GM12873 (cell line): ENCODE results near the gene CNIH3.

ENCODE experiments used
- TF ChIP-seq, protein P1 (sequence below): IDR thresholded peaks from 2 replicates; pipeline ENCODE4 v1.5.1; 2012; ENCODE audit warnings: low read depth, mild to moderate bottlenecking, moderate library complexity, low read length, control low read depth; ENCODE audit not compliant: insufficient read depth; ENCODE audit errors: missing control alignments

Gene CNIH3

DNA sequence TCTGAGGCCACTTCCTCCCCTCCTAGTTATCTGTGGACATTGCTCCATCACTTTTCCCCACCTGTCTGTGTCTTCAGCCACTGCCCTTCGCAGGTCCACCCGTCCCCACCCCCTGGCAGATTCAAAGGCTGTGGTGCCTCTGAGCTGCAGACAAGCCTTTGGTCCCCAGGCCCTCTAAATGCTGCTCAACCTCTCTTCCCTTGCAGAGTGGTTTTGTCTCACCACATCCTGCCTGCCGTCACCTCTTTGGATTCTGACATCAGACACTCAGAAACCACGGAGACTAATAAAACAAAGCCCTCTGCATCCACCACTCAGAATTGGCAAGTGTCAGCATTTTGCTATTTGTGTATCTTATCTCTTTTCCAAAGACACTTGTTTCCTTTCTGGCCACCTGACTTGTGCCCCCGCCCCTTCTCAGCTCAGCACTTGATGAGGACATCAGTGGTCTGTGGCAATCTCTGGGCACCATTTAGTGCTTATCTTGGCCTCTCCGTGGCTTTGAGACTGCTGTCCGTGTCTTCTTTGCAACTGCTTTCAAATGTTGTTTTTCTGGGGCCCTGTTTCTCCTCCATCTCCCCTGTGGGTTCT is 7.7 kb downstream of the CNIH3 start:
- TF ChIP-seq, protein P1, sequence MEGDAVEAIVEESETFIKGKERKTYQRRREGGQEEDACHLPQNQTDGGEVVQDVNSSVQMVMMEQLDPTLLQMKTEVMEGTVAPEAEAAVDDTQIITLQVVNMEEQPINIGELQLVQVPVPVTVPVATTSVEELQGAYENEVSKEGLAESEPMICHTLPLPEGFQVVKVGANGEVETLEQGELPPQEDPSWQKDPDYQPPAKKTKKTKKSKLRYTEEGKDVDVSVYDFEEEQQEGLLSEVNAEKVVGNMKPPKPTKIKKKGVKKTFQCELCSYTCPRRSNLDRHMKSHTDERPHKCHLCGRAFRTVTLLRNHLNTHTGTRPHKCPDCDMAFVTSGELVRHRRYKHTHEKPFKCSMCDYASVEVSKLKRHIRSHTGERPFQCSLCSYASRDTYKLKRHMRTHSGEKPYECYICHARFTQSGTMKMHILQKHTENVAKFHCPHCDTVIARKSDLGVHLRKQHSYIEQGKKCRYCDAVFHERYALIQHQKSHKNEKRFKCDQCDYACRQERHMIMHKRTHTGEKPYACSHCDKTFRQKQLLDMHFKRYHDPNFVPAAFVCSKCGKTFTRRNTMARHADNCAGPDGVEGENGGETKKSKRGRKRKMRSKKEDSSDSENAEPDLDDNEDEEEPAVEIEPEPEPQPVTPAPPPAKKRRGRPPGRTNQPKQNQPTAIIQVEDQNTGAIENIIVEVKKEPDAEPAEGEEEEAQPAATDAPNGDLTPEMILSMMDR: no peak

DNA sequence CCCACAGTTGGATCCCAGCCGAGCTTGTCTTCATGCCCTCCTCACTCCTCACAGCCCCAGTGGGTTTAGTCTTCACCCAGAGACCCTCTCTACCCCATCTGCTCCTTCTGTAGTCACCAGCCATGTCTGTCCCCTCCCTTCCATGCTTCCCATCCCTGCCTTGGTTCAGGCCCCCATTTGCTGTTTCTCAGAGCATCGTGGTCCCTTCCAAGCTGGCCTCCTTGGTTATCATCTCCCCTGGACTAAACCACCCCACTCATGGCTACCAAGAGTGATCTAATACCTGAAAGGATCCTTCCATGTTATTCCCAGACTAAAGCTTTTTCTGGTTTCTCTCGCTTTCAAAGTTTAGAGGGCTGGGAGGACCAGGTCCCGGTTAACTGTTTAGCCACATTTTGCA is 8.3 kb downstream of the CNIH3 start:
- TF ChIP-seq, protein P1: no peak

DNA sequence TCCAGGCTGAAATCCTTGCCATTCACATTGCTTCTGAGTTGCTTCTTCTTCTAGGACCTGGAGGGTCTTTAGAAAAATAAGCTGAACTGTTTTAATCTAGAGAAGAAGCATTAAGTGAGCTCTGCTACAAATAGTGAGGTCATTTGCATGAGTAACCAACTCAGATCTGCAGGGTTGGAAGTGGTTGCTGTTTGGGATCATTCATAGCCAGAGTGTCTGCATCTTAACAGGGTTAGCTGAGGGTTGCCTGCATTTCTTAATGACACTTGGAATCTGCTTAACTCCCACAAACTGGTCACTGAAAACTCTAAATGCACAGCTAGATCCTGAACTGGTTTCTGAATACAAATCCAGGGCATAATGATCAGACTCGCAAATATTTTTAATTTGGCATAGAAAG is 9.9 kb downstream of the CNIH3 start:
- TF ChIP-seq, protein P1: no peak

GRCh38 chr1:224629965-224630364 is 13.8 kb downstream of the CNIH3 start:
- TF ChIP-seq, protein P1: no peak

DNA sequence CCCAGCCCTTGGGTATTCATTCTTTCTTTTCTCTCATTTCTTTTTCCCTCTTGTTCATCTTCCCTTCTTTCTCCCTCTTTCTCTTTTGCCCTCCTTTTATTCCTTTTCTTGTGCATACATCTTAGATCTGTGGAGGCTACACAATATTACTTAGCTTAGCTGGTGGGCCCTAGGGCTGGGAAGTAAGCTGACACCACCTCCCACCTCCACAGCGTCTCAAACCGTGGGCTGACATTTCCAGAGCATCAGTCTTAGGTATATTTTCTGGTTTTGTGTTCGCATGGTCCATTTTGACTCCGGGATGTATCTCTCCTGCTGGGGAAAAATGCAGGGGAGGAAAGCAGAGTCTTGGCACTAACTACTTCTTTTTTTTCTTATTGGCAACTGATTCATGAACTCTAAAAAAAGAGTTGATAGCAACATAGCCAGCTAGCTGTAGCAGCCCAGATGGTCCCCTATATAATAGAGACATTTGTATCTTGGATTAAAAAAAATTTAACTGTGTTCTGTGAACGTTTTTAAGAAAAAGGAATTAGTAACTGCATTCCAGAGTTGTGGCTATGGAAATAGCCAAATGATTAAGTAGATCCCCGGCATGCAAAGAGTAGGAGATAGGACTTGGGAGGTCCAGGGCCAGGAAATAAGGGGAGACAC is 15.5 kb downstream of the CNIH3 start:
- TF ChIP-seq, protein P1: no peak

GRCh38 chr1:224632381-224632871 is 16.3 kb downstream of the CNIH3 start:
- TF ChIP-seq, protein P1: no peak

GRCh38 chr1:224632921-224633321 is 16.8 kb downstream of the CNIH3 start:
- TF ChIP-seq, protein P1: no peak
